Transverse colon (tissue), 4 donors: Measurements from ENCODE around the gene EVC.

Source experiments
- EP300 ChIP-seq: sonication (generic); formaldehyde crosslinking; IDR thresholded peaks from one replicate; pipeline ENCODE4 v1.6.1; 2017; ENCODE audit warnings: antibody characterized with exemption, low read depth
- POLR2A ChIP-seq: fragments of 450-650 bp; IDR thresholded peaks from one replicate; pipeline ENCODE4 v1.6.1; 2016; ENCODE audit warnings: antibody characterized with exemption, mild to moderate bottlenecking, moderate library complexity
- POLR2AphosphoS5 ChIP-seq, 3 donors: sonication (generic); formaldehyde crosslinking; IDR thresholded peaks; one replicate each; pipeline ENCODE4 v1.6.1; 2016; ENCODE audit warnings: antibody characterized with exemption in 3 of 3
- TF ChIP-seq, protein P1 (sequence below), 5 experiments: fragments of 200-600 bp in 3 of 5; fragments of 450-650 bp in 2 of 5; sonication (generic) in 3 of 5; IDR thresholded peaks; 1 replicate in 2 of 5; 2 replicates in 3 of 5; pipeline ENCODE4 v1.5.1; 2016 to 2017; ENCODE audit warnings: antibody characterized with exemption in 5 of 5, inconsistent platforms in 3 of 5, mild to moderate bottlenecking in 2 of 5, moderate library complexity in 1 of 5

GRCh38 chr4:5854929-5855328 is 143.9 kb downstream of the EVC start:
- TF ChIP-seq, protein P1, sequence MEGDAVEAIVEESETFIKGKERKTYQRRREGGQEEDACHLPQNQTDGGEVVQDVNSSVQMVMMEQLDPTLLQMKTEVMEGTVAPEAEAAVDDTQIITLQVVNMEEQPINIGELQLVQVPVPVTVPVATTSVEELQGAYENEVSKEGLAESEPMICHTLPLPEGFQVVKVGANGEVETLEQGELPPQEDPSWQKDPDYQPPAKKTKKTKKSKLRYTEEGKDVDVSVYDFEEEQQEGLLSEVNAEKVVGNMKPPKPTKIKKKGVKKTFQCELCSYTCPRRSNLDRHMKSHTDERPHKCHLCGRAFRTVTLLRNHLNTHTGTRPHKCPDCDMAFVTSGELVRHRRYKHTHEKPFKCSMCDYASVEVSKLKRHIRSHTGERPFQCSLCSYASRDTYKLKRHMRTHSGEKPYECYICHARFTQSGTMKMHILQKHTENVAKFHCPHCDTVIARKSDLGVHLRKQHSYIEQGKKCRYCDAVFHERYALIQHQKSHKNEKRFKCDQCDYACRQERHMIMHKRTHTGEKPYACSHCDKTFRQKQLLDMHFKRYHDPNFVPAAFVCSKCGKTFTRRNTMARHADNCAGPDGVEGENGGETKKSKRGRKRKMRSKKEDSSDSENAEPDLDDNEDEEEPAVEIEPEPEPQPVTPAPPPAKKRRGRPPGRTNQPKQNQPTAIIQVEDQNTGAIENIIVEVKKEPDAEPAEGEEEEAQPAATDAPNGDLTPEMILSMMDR (IDR thresholded peaks at IDR 0.05), result no peak
- TF ChIP-seq EP300 (no peak), POLR2A (no peak), POLR2AphosphoS5 (IDR thresholded peaks at IDR 0.05) (no peak)
